ENCODE results near the gene ATP2C2.

DNA sequence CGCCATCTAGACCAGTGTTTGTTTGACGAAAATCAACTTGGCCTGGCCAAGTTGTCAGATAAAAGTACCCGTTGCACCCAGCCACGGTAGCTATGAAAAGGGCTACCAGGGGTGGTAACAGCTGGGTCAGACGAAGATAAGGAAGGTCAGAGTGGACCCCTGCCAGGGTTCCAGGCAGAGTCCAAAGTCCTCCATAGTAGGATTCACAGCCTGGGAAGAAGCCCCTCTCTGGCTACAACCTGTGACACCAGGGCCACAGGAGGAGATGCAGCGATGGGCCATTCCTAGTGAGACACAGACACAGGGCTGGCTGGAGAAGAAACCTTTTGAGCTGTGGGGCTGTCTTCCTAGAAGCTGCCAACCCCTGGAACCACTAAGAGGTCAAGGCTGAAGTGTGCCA is 96.8 kb downstream of the ATP2C2 start:
- TF ChIP-seq EP300 (IDR thresholded peaks at IDR 0.05; ENCODE audit: low read depth), result no peak
- TF ChIP-seq, protein P1, sequence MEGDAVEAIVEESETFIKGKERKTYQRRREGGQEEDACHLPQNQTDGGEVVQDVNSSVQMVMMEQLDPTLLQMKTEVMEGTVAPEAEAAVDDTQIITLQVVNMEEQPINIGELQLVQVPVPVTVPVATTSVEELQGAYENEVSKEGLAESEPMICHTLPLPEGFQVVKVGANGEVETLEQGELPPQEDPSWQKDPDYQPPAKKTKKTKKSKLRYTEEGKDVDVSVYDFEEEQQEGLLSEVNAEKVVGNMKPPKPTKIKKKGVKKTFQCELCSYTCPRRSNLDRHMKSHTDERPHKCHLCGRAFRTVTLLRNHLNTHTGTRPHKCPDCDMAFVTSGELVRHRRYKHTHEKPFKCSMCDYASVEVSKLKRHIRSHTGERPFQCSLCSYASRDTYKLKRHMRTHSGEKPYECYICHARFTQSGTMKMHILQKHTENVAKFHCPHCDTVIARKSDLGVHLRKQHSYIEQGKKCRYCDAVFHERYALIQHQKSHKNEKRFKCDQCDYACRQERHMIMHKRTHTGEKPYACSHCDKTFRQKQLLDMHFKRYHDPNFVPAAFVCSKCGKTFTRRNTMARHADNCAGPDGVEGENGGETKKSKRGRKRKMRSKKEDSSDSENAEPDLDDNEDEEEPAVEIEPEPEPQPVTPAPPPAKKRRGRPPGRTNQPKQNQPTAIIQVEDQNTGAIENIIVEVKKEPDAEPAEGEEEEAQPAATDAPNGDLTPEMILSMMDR (IDR thresholded peaks at IDR 0.05), result no peak
- no peak for TF ChIP-seq POLR2A (IDR thresholded peaks at IDR 0.05)
